ENCODE measurements around the gene CAMK2D.

CAMK2D gene

DNA sequence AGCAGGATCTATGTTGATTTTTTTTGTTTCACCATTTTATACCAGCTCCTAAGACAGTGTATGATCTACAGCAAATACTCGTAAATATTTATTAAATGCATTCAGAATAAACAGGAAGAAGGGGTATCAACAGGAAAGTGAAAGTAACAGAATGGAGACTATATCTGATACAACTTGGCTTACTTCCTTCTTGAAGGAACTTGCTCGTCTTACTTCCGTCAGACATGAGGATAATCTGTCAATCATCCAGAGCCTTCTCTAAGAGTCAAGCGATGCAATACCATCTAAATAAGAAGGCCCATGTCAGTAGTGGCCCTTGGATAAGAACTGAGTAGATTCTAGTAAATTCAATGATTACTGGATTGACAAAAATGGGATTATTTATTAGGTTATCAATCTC lies 84.2 kb downstream of the CAMK2D start:
- no peak for DNase-seq

DNA sequence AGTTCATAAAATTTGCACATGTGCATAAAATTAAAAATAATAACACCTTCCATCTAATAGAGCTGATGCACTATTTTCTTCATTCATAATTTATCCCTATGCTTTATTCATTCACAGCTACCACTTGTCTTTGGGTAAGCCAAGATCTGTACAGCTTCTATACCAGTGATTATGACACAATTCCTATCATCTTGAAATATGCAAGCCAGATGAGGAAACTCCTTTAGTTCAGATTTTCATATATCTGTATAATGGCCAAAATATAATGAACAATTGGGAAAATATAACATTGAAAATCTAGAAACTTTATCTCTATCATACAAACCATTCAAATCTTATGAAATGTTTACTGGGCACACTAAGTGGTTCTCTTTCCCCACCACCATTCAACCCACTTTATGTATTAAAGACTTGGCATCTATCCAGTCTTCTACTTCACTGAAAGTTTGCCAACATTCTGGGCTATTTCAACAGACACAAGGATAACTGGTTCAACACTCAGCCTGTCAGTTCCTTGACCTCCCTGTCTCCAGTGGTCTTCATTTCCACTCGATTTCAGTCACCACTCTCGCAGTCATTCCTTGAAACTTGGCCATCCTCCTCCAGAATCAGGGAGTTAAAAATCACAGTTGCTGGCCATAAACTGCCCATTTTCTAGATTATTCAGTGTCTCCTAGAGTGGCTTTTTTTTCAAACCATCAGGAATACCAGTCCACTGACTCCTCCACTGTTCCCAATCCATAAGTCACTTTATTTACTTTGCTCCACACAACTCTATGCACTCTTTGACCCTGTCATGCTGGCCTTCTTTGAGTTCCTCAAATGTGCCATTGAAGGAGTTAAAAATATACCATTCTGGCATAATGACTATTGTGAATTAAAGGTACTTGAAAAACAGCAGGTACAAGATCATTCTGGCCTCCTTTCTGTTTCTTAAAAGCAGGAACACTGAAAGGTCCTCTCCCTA lies 85.5 kb downstream of the CAMK2D start:
- DNase-seq, result no peak

DNA sequence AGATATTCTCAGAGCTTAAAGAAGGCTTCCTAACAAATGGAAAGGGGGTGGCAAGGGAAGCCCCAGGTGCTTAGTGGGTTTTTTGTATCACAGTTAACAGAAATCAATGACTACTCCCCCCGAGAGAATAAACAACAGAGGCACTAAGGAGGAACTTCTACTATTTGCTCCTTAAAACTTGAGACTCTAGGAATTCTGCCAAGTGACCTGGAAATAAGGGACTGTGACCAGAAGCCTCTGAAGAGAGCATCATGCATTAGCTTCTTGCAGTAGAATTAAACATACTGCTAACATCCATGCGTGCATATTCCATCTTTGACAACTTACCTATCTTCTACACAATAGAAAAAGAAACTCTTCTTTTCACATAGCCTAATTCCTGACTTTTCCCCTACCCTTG lies 86.8 kb downstream of the CAMK2D start:
- DNase-seq, result no peak

DNA sequence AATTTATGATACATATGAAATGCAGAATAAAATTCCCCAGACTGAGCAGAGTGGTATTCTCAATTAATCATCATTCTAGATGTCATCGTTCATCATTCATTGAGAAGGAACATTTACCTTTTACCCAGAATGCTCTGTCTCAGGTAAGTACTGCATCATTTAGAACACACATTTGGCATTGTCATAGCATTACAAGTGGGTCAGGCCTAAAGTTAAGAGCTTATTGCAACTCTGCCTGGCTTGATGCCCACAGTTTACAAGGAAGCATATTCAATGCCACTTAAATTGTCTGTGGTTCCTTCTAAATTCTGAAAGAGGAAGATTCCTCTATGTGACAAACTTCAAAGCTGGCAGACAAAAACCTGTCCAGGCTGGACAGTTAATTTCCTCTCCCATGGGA lies 87.3 kb downstream of the CAMK2D start:
- no peak for DNase-seq

DNA sequence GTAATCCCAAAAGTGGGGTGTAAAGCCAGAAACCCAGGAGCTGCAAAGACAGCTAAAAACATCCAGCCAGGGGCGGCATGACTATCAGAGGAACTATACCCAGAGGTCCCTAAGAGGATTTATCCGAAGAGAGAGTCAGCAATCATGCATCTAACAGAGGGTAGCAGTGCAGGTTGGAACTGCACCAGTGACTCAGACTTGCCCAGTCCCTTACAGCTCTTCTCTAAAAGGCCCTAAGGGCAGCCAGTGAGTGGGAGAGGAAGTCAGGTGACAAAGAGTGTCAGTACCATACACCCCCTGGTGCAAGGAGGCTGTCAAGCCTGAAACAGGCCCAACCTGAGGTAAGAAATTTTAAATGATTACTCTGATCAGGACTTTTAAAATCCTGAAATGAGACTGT lies 88.1 kb downstream of the CAMK2D start:
- DNase-seq, result no peak

DNA sequence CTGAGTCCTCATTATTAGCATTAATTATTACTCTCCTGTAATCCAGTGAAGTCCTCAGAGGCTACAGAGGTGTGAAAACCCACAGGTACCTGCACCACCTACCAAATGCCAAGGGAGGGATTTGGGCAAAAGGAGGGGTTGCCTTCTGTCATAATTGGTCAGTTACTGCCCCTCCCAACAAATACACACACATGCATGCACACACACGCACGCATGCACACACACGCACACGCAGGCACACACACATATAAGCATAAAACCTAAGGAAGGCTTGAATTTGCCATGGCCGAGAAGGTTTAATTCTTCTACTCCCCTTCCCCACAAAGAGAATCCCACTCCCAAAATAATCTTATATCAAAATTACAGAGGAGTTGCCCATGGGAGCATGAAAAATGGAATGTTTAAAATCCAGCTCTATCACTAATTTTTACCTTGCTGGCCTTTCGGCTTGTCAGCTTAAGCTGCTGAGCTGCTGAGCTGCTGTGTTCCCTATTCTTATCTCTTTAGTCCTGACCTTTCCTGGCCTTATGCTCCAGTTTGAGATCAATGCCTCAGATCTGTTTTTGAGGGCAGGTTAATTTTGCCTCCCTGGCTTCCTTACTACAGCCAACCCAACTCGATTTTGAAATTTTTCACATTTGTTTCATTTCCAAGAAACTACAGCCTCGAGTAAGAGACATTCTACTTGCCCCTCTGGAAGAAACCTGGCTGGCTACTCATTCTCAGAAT lies 95.0 kb downstream of the CAMK2D start:
- DNase-seq, result no peak

DNA sequence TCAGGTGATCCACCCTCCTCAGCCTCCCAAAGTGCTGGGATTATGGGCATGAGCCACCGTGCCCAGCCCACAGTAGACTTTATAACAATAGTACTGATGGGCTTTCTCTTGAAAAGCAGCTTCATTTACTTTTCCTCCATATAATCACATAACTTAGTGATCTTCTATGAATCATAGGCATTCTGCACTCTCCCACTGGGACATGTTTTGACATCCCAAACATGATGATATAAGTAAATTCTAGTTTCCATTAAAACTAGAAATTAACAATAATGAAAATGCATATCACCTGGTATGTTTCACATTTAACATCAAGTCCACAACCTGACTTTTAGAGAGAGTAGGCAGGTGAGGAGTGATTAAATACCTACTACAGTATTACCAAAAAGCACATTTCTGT lies 96.5 kb downstream of the CAMK2D start:
- no peak for DNase-seq

DNA sequence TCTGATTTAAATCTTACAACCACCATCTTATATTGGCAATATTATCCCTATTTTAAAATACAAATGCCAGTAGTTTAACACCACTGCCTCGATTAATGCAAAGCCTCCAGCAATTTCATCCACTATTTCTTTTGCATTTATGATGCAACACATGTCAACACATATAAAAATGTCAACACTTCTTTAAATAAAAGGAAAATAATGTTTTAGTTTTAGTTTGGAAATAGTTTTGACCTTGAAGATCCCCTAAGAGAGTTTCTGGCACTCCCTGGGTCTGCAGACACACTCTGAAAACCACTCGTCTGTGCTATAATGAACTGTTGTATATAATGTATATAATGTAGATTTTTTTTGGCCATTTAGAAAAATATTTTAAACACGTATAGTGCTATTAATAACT lies 99.0 kb downstream of the CAMK2D start:
- DNase-seq, result no peak

DNA sequence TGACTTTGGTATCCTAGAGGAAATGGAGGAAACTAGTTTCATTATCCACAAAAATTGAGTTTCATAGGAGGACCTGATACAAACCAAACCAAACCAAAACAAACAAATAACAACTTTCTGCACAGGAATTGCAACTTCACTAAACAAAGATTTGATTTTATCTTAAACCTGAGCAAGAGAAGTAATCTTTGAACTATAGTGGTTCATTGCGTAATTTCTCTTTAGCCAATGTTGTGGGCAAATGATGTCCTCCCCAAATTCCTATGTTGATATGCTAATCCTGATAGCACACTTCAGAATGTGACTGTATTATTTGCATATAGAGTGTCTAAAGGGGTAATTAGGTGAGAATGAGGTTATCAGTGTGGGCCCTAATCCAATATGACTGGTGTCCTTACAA lies 102.4 kb downstream of the CAMK2D start:
- DNase-seq, result no peak

DNA sequence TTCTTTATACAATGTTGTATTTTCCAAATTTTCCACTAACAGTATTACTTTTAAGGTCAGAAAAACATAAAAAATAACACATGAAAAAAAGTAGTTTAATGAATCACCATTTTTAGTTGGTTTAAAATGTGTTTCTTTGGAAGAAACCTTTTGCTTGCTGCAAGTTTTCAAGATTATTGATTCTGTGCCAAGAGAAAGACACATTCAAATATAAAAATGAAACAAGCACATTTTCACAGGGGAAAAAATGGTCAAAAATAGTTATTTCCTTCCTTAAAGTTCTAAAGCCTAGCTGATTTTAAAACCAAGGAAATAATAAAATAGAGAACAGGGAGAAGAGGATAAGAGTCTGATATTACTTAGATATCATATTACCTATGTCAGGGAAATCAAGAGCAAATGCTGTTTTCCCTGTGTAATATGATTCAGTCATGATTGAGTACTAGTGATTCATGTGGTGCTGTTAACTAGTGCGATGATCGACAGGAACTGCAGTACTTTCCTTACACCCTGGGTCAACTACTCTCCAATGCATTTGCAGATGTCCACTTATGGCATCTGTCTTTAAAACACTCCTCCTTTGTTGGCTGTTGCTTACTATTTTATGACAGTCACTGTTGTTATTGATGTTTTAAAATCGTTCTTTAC lies 103.8 kb downstream of the CAMK2D start:
- no peak for DNase-seq

DNA sequence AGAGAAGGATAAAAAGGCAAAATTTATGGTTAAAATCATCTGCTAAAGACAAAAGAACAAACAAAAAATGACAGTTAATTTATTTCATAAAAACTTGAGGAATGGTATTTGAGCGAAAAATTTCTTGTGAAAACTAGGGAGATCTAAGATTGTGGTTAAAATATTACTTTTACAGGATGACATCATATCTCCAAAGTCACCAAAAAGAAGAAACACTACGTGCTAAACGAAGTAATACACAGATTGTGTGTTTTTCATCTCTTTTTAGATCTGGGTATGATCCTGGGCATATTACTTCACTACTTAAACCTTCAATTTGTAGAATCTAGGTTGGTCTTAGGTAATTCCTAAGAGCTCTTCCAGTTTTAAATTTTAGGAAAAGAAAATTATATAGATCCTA lies 107.7 kb downstream of the CAMK2D start:
- DNase-seq, result no peak

DNA sequence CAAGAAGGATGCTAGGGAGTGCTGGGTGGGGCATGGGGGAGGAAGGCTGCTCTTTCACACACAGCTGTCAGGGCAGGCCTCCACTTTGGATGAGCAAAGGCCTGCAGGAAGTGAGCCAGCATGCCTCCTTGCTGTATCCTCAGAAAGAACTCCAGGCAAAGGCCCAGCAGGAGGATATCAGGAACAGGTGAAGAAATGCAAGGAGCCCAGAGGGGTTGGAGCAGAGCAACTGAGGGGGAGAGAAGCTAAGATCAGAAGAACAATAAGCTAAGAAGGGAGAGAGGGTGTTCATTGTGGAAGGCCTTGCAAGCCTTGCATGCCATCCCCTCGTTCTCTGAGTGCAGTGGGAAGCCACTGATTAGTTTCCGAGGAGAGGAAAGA lies 115.1 kb downstream of the CAMK2D start:
- no peak for DNase-seq

DNA sequence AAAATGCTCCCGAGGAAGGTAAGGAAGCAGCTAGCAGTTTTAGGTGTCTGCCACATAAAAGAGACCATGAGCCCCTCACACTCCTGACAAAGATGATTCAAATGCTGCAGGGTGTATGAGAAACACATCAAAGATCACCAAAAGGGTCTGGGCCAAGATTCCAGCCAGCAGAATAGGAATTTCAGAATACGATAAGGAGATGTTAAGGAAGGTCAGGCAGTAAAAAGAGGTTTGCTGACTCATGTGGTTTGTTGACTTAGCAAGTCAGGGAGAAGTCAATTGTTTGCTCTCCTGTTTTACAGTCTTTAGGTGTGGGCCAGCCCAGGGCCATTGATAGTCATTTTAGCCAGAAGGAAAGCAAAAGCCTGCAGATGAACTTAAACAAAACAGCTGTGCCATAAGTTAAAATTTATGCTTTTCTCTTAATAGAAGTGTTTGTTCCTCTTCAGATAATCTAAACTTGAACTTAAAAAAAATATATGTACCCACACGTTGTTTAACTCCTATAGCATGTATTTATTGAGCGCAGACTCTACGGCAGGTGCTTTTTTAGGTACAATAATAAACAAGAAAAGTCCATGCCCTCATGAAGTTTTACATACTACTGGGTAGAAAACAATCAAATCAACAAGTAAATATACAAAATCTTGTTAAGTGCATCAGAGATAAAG lies 115.6 kb downstream of the CAMK2D start:
- no peak for DNase-seq

DNA sequence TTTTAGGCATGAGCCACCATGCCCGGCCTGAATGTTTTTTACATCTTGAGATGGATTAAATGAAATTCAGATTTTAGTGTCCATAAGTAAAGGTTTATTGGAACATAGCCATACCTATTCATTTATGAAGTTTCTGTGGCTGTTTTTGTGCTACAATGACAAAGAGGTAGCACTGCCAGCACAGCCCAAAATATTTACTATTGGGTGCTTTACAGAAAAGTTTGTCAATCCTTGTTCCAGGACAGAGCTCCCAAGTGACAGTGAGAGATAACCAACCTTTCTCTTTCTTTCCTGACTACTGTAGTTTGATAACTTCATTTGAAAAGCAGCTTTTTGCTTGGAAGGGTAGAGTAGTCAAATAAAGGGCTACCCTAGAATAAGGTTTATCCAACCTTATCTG lies 116.2 kb downstream of the CAMK2D start:
- no peak for DNase-seq

DNA sequence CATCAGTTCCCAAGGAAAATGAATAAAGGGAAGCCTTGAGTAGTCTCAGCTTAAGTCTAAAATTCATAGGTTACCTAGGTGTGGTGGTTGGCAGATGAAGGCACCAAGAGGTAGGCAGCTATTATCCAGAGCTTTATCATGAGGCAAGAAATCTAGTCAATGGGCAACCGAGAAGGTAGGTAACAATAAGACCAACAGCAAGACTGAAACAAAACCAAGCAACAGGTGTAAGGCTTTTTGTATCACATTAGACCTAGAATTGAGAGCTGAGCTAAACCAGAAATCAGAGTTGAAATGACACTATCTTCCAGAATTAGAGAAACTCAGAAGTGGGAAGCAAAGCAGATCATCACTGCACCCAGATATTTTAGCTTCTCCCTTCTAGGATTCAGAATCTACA lies 117.1 kb downstream of the CAMK2D start:
- DNase-seq, result no peak

DNA sequence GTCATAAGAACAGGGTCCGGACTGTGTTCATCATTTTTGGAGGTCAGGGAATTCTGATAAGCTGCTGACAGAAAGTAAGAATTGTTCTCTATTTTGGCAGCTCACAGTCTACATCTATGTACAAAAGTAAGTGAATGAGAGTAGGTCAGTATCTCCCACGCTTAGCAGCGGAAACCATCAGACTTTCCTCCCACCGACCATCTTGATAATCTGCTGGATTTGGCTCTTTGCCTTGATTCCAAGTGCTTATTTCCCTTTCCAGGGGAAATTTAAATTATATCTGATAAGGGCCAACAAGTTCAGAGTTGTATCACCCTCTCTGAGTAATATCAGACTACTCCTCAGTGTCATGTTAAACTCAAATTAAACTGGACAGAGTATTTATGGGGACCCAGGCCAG lies 118.0 kb downstream of the CAMK2D start:
- no peak for DNase-seq

DNA sequence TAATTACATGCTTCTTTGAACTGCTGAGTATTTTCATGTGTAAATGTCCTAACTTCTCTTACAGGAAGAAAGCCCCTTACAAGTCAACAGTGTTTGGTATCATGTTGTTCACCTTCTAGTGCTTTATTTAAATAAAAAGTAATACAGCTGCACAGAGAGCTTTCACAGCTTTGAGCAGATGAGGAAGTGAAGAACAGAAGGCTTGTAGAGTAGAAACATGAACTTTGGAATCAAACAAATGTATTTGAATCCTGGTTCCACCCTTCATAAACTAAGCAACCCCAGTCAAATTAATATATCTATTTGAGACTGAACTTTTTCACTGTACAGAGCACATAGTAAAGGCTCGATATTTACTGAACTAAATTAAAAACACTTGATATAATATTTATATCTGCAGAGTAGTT lies 120.5 kb downstream of the CAMK2D start:
- DNase-seq, result no peak

DNA sequence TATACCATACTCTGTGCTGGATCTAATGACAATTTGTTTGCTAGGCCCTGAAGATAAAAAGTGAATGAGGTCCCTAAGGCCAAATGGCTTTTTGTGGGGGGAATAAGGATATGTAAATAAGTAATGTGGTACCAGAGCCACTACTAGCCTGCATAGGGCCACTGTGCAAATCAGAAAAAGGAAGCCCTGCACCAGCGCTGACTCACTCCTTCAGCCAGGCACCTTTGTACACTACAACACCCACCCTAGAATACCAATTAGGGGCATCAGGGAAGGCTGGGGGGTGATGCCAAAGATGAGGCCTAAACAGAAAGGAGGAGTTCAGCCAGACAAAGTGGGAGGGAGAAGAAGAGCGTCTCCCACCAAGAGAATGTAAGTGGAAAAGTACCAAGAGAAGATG lies 122.2 kb downstream of the CAMK2D start:
- DNase-seq, result no peak

DNA sequence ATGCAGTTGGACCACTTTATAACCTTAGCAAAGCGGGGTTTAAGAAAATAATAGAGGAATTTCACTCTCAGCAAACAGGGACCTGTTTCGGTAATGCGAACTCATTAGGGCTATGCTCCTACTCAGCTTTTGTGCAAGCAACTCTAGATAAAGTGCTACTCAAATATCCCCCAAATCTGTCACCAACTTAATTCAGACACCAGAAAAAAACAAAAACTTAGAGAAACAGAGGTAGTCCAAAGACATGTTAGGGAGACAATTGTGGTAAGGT lies 123.0 kb downstream of the CAMK2D start:
- DNase-seq, result no peak

DNA sequence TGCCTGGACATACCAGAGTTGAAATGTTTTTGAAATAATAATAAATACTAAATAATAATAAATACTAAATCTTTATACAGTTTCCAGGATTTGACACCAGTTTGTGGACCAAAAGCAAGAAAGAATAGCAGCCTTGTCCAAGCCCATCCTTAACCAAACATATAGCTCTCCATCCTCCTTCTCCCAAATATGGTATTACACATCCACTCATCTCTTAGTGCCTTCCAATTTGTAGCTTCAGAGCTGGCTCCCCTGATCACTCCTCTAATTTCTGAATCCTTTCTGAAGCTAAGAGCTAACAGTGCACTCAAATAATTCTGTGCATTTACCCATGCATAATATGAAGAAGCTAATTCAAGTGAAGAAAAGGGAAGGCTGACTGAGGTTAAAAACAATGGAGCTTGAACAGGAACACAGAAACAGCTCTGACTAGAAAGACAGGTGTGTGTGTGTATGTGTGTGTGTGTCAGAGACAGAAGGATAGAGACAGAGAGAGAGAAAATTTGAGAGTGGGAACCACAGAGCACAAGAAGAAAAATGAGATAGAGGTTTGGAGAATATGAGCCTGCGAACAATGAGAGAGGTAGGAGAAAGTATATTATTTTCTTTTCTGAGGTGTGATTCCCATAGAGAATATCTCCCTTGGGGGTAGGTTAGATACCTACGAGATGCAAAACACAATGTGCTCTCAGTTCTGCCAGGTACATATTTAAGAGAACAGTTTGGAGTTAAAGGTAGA lies 123.5 kb downstream of the CAMK2D start:
- no peak for DNase-seq

DNA sequence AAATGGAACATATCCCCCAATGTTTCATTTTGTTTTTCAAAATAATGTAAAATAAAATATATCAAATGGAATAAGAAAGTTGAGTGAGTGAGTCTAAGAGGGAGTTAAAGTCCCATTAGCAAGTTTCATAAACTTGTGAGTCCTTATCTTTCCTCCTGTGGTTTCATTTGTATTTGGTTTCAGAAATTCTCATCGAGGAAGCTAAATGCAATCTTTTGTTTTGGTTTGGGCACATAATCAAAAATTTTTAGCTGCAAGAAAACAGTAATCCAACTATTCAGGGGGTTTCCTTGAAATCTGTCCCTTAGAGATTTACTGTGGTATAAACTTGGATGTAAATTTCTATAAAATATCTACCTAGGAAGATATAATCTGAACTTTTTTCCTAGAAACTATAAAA lies 124.2 kb downstream of the CAMK2D start:
- no peak for DNase-seq

DNA sequence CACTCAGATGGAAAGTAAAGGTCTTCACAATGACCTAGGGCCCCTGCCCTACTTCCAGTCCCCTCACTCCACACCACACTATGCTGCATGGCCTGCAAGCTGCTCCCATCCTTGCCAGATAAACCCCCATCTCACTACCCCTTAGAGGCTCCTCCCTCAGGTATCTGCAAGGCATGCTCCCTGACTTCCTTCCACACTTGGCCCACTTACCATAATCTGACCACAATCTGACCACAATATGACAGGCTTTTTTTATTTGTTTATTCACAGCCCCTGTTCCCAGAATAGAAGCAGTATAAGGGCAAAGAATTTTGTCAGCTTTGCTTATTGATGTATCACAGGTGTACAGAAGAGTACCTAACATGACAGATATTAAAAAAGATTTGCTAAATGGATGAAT lies 124.7 kb downstream of the CAMK2D start:
- no peak for DNase-seq

DNA sequence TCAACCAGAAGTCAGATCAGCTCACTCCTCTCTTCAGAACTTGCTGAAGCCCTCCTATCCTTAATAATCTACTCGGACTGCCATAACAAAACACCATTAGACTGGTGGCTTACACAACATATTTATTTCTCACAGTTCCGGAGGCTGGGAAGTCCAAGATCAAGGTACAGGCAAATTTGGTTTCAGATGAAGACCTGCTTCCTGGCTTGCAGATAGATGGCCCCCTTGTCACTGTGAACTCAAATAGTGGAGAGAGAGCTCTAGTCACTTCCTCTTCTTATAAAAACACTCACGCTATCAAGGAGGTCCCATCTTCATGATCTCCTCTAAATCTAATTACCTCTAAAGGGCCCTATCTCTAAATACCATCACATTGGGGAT lies 125.1 kb downstream of the CAMK2D start:
- DNase-seq, result no peak
